Measurements from ENCODE around the gene TMEM219.
"Not testable (repeated sequence)": the region's sequence is repeated elsewhere in the genome, so short reads cannot be mapped to it uniquely, and the experiment has no call there.

Gene TMEM219

DNA sequence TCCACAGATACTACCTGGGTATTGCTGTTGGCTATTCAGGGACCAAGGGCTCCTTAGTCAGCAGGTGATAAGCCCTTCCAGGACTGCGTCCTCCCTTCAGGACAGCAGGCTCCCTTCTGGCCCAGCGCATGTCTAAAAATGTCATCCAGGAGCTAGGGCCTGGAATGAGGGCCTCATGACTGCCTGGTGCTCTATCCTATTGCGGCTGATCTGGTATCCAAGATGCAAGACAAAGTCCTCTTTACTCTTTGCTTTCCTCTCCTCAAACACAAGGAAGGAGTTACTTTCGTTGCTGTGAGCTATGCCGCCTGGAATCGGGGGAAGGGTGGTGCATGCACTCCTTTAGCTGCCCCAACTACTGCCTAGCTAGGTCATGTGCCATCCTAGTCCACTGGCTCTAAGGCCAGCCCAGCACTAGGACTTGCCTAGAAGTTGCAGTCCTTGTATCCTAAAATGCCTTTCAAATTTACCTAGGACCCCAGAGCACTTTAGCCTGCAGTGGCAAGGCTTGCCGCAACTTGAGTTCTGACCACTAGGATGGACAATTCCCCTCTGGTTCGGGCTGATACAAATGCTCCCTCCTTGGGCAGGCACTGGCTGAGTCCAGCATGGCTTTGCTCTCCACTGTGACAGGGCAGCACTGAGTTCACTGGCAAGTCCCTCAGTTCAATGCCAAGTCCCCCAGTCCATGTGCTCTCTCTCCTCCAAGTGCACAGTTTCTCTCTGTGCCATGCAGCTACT is 10.1 kb upstream of the TMEM219 start:
- DNase-seq = no peak

DNA sequence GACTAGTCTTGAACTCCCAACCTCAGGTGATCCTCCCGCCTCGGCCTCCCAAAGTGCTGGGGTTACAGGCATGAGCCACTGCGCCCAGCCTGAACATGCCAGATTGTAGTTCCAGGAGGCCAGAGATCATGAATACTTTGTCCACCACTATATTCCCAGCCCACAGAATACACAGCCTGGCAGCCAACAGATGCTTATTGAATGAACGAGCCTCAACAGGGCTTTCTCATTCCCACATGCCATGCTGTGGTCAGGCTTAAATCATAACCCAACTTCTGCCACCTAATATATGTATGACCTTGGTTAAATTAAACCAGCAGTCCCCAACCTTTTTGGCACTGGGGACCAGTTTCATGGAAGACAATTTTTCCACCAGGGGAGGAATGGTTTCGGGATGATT is 3.1 kb upstream of the TMEM219 start:
- DNase-seq = no peak

GRCh38 chr16:29959293-29959692 is 2.6 kb upstream of the TMEM219 start:
- no peak for DNase-seq

- not testable (repeated sequence) for DNase-seq
Observed at GRCh38 chr16:29959821-29960220, 2.1 kb upstream of the TMEM219 start.

- DNase-seq = no peak
Observed at GRCh38 chr16:29961127-29961478, 776 bp upstream of the TMEM219 start.

DNA sequence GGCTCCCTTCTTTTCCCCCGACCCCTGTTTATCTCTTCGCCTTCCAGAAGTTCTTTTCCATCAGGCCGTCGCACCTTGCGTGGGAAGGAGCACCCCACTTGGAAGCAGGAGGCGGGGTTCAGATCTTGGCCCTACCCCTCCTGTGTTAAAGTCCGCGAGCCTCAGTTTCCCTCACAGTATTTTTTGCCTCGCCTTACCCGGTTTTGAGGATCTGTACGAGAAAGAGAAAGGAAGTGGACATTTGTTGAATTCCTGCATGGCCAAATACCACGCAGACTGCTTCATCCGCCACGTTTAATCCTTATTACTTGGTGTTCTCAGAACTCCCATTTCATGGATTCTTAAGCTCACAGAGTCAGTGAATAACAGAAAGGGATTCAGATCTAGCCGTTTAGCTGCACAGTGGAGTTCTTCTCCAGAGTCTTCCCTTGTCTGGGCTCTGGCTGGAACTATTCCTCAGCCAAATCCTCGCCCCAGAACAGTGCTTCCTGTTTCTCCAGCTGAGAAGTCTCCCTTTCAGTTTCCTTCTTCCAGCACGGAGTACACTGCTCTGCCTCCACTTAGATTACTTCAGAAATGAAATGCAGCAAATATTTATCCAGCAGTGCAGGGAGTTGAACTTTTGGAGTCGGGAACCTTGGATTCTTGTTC is 590 bp downstream of the TMEM219 start:
- DNase-seq = no peak

DNA sequence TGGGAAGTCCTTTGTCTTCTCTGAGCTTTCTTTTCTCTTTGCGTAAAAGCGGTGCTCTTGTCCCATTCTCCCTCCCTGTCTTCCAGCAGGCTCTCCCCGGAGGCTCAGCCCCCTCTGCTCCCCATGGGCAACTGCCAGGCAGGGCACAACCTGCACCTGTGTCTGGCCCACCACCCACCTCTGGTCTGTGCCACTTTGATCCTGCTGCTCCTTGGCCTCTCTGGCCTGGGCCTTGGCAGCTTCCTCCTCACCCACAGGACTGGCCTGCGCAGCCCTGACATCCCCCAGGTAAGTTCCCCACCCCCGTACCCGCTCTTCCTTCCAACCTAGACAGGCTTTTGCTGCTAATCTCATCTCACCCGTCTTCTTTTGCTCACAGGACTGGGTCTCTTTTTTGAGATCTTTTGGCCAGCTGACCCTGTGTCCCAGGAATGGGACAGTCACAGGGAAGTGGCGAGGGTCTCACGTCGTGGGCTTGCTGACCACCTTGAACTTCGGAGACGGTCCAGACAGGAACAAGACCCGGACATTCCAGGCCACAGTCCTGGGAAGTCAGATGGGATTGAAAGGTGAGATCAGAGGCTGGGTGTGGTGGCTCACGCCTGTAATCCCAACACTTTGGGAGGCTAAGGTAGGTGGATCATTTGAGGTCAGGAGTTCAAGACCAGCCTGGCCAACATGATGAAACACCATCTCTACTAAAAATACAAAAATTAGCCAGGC is 1.3 kb downstream of the TMEM219 start:
- no peak for DNase-seq

DNA sequence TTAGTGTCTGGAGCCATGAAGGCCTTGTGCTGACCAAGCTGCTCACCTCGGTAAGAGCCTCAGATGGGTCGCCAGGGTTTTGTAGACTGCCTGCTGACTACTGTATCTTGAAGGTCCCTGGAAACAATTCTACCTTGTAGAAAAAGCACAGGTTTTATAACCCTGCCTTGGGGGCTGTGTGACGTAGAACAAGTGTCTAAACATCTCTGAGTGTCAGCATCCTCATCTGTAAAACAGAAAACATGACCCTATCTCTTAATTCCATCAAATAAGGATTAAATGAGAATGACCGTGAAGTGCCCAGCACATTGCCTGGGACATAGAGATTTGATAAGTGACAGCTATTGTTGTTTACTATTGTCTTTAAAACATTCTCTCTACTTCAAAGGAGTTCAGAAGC is 6.3 kb downstream of the TMEM219 start:
- no peak for DNase-seq

GRCh38 chr16:29971304-29971703 is 9.4 kb downstream of the TMEM219 start:
- DNase-seq = no peak

GRCh38 chr16:29972500-29972899 is 10.6 kb downstream of the TMEM219 start:
- no peak for DNase-seq

DNA sequence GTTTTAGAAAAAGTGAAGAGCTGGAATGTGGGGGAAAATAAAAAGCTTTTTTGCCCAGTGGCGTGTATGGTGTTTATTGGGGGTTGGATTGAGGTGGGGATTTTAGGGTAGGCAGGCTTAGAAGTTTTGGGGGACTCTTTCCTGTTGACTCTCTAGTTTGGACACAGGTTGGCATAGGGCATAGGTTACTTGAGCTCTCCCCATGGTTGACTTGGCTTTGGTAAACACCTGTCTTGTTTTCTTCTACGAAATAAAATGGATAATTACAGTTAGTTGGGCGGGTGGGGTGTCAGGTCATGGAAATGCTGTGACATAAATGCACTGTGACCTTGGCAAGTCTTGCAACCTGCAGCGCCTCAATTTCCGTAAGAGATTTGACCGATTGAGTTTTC is 11.1 kb downstream of the TMEM219 start:
- no peak for DNase-seq

DNA sequence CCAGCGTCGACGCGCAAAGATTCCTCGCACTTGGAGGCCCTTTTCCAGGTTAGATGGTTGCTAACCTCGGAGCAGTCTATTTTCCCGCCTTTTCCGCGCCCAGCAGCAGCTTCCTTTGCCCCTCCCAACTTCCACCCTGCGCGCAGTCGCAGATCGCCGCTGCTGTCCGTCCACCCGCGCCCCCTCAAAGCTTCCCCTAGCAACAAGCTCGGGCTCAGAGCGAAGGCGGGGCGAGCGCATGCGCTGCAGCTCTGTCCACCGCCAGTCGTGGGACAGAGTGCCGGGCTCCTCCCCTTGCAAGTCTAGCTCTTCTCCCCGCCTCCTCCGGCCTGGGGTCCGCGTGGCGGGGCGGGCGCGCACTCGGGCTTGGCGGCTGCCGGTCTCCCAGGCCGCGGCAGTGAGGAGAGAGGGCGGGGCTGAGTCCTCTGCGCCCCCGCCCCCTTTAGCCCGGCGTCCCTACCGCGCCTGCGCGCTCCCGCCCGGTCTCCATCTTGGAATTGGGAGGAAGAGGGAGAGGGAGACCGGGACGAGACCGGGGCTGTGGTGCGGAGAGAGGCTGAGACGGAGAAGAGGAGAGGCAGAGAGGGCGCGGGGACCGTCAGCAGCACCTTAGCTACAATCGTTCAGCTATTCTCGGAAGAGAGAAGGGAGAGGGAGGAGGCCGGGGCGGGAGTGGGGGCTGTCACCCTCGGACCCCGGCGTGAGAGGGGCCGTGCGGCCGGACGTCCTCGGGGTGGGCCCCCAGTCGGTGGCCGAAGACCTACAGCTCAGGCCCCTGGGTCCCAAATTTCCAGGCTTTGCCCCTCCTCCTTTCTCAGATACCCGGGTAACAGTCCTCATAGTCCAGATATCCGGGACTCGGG is 11.7 kb downstream of the TMEM219 start, which contains the start of gene TAOK2:
TAOK2 (plus strand) TSS at position 485 of the 863 bp plus-strand sequence. CDS start 3,905 bp downstream, outside the sequence.
- peak; percentile 98 to 99 for DNase-seq

GRCh38 chr16:29974291-29975133 is 12.6 kb downstream of the TMEM219 start:
- peak; percentile 33 to 40 for DNase-seq

- DNase-seq = no peak
Observed at GRCh38 chr16:29975134-29975538, 13.3 kb downstream of the TMEM219 start.

- no peak for DNase-seq
Observed at GRCh38 chr16:29975811-29976511, 14.1 kb downstream of the TMEM219 start.

GRCh38 chr16:29977063-29977825 is 15.4 kb downstream of the TMEM219 start:
- no peak for DNase-seq

- no peak for DNase-seq
Observed at GRCh38 chr16:29978081-29978480, 16.2 kb downstream of the TMEM219 start.

GRCh38 chr16:29978564-29979270 is 16.8 kb downstream of the TMEM219 start:
- no peak for DNase-seq

DNA sequence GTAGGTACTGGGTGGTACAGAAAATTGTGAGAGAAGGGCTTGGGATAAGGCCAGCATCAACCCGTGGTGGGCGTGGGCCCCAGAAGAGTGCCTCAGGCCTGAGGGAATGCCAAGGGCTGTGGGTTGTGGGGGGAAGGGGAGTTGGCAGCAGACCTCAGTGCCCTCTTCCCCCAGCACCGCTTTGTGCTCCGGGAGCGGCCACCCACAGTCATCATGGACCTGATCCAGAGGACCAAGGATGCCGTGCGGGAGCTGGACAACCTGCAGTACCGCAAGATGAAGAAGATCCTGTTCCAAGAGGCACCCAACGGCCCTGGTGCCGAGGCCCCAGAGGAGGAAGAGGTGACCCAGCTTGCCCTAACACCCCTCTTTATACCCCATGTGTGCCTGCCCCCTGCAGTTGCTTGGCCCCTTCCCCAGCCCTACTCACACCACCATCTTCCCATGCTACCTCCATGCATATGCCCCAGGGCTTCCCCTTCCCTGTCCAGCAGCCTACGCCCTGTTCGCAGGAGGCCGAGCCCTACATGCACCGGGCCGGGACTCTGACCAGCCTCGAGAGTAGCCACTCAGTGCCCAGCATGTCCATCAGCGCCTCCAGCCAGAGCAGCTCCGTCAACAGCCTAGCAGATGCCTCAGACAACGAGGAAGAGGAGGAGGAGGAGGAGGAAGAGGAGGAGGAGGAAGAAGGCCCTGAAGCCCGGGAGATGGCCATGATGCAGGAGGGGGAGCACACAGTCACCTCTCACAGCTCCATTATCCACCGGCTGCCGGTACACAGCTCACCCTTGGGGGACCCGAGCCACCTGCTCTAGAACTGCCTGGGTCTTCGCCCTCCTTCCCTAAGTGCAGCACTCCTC is 20.9 kb downstream of the TMEM219 start:
- DNase-seq = no peak
